ENCODE measurements around the gene RNF208. TPM values are rescaled to one million over a fixed set of nuclear protein-coding genes. Genes with fewer than 3 reads are reported as not detected.

RNF208 gene
- total and polyA plus RNA-seq, 2 of the 4 experiments (the other 2 are of a cell fraction), result 1.2 TPM; not detected in 1

DNA sequence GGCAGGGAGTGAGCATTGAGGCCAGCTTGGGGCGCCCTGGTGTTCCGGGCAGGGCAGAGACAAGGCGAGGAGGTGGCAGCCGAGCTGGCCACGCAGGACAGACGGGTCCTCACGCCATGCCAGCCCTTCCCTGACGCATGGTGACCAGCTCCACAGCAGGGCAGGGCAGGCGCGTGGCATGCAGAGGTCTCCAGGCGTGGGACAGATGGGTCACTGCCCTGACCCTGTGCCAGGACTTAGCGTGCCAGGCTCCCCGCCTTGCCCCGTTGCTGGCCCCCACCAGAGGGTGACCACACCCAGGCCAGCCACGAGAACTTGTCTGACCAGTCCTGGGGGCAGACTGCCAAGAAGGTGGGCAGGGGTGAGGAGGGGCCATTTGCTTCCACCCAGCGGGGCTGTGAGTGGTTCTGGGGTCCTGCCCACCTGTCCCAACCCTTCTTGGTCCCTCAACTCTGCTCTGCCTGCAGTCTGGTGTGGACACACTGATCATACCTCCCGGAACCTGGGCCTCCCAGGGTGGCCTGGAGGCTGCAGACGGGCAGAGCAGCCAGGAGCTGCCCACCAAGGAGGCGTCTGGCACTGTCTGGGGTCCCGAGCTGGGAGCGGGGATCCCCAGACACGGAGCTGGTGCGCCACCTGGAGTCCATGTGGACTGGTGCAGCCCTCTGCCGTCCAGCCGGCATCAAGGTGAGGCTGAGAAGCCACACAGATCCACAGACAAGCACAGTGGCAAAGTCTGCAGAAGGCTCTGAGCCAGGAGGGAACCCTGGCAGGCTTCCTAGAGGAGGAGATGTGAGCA is 5.2 kb upstream of the RNF208 start, which contains the start of gene RNF224:
RNF224 (plus strand) TSS at position 449 of the 799 bp plus-strand sequence. CDS start 834 bp downstream, outside the sequence.
- Histone ChIP-seq H3K4me1 (ENCODE audit: control insufficient read depth, insufficient read depth, low read length) (peaks cover 12% of the 10 kb centered on the region), H3K4me2 (ENCODE audit: low read depth, low read length) (no peak within 1 kb of the TSS), H4K91ac (ENCODE audit: insufficient read depth, low read depth, low read length) (no peak within 1 kb of the TSS), H2BK120ac (ENCODE audit: low read depth, low read length) (no peak within 1 kb of the TSS), H4K8ac (ENCODE audit: low read depth in 2 of 2, low read length in 2 of 2) (0 out of 4 replicates have a peak within 1 kb of the TSS, but pooled peaks of 1 of the 2 experiments have one; percentile 27), H3K18ac (ENCODE audit: low read depth, low read length) (no peak within 1 kb of the TSS), H2BK15ac (ENCODE audit: low read depth, low read length) (no peak within 1 kb of the TSS), H2AFZ (replicated peaks; ENCODE audit: low read length, poor library complexity) (peak within 1 kb of the TSS; percentile 85), H3K23ac (ENCODE audit: low read depth, low read length) (no peak within 1 kb of the TSS), H3K27ac (ENCODE audit: insufficient read depth, low read length) (no peak within 1 kb of the TSS), H2AK9ac (replicated peaks; ENCODE audit: low read depth, low read length, poor library complexity) (peak within 1 kb of the TSS; percentile 82), H2BK5ac (ENCODE audit: low read depth, low read length, poor library complexity, severe bottlenecking) (no peak within 1 kb of the TSS), H3K56ac (ENCODE audit: extremely low read depth, insufficient read depth, low read length) (no peak within 1 kb of the TSS), H3K4ac (ENCODE audit: low read depth, low read length) (no peak within 1 kb of the TSS), H3K9me3 (ENCODE audit: control insufficient read depth, insufficient read depth, low read length) (no peaks in the 10 kb centered on the region), H3K9ac (ENCODE audit: low read depth, low read length) (no peak within 1 kb of the TSS), H4K5ac (ENCODE audit: low read depth, low read length) (no peak within 1 kb of the TSS), H3K27me3 (ENCODE audit: control insufficient read depth, insufficient read depth, low read length) (peaks cover 1% of the 10 kb centered on the region; the same call in 1 of the 2 replicates), H3K14ac (replicated peaks; ENCODE audit: low read depth, low read length) (no peak within 1 kb of the TSS), H2BK20ac (ENCODE audit: low read depth, low read length) (no peak within 1 kb of the TSS), H2AK5ac (ENCODE audit: low read depth, low read length) (peak within 1 kb of the TSS; percentile 33; the same call in 1 of the 2 replicates), H3K79me1 (ENCODE audit: low read depth in 1 of 2, low read length in 2 of 2) (no peaks in the 10 kb centered on the region), H3K9me1 (ENCODE audit: insufficient read depth, low read length) (no peaks in the 10 kb centered on the region), H3K36me3 (ENCODE audit: control insufficient read depth, insufficient read depth, low read length) (no peaks in the 10 kb centered on the region), H4K20me1 (ENCODE audit: insufficient read depth, low read length) (no peaks in the 10 kb centered on the region), H3K4me3 (ENCODE audit: insufficient read depth, low read depth, low read length) (no peak within 1 kb of the TSS)
- in situ Hi-C loops (cut with MboI; ENCODE audit: low sequenced_read_pairs) (loop anchor here (5.0 kb wide), 1 partner anchor 105 kb away; no protein-coding TSS in a partner anchor), intact Hi-C loops (cut with micrococcal nuclease) (loop anchor here (1.0 to 2.0 kb wide), 2 partner anchors 109 to 180 kb away; partner anchors contain the start of gene NPDC1), dilution Hi-C loops (cut with HindIII; ENCODE audit: low sequenced_read_pairs, unreplicated experiment) (no loop called here)
- ChIA-PET POLR2A (ENCODE audit: unreplicated experiment) (no interaction called here), CTCF (interaction anchor here (1.1 to 1.2 kb wide), 2 partner anchors 9 to 32 kb away, joined by 3 to 6 read pairs; no protein-coding TSS in a partner anchor)
- peak; percentile 56 for ATAC-seq (ENCODE audit: low read depth)
- BruUV-seq (replicated peaks), result no TSS peak
- 52% methylated on average over 13 of the region's 25 CpGs; no CpG with 5 or more reads in 1 of the 2 experiments for WGBS, 2 experiments (ENCODE audit: extremely low coverage in 2 of 2, insufficient read length in 1 of 2)
- DNase-seq, result peak; percentile 65
- TF ChIP-seq, protein P1, sequence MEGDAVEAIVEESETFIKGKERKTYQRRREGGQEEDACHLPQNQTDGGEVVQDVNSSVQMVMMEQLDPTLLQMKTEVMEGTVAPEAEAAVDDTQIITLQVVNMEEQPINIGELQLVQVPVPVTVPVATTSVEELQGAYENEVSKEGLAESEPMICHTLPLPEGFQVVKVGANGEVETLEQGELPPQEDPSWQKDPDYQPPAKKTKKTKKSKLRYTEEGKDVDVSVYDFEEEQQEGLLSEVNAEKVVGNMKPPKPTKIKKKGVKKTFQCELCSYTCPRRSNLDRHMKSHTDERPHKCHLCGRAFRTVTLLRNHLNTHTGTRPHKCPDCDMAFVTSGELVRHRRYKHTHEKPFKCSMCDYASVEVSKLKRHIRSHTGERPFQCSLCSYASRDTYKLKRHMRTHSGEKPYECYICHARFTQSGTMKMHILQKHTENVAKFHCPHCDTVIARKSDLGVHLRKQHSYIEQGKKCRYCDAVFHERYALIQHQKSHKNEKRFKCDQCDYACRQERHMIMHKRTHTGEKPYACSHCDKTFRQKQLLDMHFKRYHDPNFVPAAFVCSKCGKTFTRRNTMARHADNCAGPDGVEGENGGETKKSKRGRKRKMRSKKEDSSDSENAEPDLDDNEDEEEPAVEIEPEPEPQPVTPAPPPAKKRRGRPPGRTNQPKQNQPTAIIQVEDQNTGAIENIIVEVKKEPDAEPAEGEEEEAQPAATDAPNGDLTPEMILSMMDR (conservative IDR thresholded peaks at IDR 0.05; ENCODE audit: low read depth, low read length), result peak; percentile 92
- TF ChIP-seq CEBPB (IDR thresholded peaks at IDR 0.05; ENCODE audit: low read depth, low read length) (no peak), NFE2L2 (IDR thresholded peaks at IDR 0.05; ENCODE audit: low read depth, low read length) (no peak), CHD1 (IDR thresholded peaks at IDR 0.05; ENCODE audit: low read depth, low read length) (no peak), MAZ (IDR thresholded peaks at IDR 0.05; ENCODE audit: borderline replicate concordance, low read depth, low read length) (0 out of 2 replicates have a peak, but pooled peaks have one; percentile 29), RAD21 (IDR thresholded peaks at IDR 0.05; ENCODE audit: low read length) (peak; percentile 89), MAFK (IDR thresholded peaks at IDR 0.05; ENCODE audit: low read depth, low read length) (no peak), RCOR1 (IDR thresholded peaks at IDR 0.05; ENCODE audit: insufficient replicate concordance, low read length) (no peak), MXI1 (IDR thresholded peaks at IDR 0.05; ENCODE audit: borderline replicate concordance, low read depth, low read length) (no peak), FOS (IDR thresholded peaks at IDR 0.05; ENCODE audit: low read depth, low read length) (no peak), BHLHE40 (IDR thresholded peaks at IDR 0.05; ENCODE audit: low read depth, low read length) (no peak), RFX5 (IDR thresholded peaks at IDR 0.05; ENCODE audit: low read depth, low read length) (no peak), POLR2A (IDR thresholded peaks at IDR 0.05; ENCODE audit: low read depth, low read length) (peak; percentile 37; the same call in 1 of the 2 replicates), SMC3 (IDR thresholded peaks at IDR 0.05; ENCODE audit: low read depth, low read length) (peak; percentile 78)
- TF ChIP-seq, protein P2, sequence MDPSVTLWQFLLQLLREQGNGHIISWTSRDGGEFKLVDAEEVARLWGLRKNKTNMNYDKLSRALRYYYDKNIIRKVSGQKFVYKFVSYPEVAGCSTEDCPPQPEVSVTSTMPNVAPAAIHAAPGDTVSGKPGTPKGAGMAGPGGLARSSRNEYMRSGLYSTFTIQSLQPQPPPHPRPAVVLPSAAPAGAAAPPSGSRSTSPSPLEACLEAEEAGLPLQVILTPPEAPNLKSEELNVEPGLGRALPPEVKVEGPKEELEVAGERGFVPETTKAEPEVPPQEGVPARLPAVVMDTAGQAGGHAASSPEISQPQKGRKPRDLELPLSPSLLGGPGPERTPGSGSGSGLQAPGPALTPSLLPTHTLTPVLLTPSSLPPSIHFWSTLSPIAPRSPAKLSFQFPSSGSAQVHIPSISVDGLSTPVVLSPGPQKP (IDR thresholded peaks at IDR 0.05; ENCODE audit: borderline replicate concordance, low read depth, low read length), result no peak
